Stomach (tissue), 9 donors: ENCODE measurements around the gene CDH1. TPM values are rescaled to one million over a fixed set of nuclear protein-coding genes. Genes with fewer than 3 reads are reported as not detected.

Source experiments
- DNase-seq, 2 donors: peaks; one replicate each; pipeline versions ENCODE4 v3.0.0 to v3.0.0-alpha.2; 2013 to 2019
- H3K27ac ChIP-seq, 5 donors: fragments of 200-600 bp in 4 of 5; sonication (generic) in 4 of 5; one replicate each; pipeline ENCODE4 v1.5.1; 2013 to 2019; ENCODE audit warnings: mild to moderate bottlenecking in 1 of 5, moderate library complexity in 1 of 5
- H3K27me3 ChIP-seq, 3 donors: fragments of 200-600 bp; sonication (generic); one replicate each; pipeline ENCODE4 v1.5.1; 2017 to 2019; ENCODE audit warnings: mixed run types in 1 of 3
- H3K36me3 ChIP-seq, 4 donors: fragments of 200-600 bp; sonication (generic); 1 replicate in 3 of 4; 2 replicates in 1 of 4; pipeline ENCODE4 v1.5.1; 2016 to 2019
- H3K4me1 ChIP-seq, 4 donors: fragments of 200-600 bp; sonication (generic); one replicate each; pipeline ENCODE4 v1.5.1; 2016 to 2019
- H3K4me3 ChIP-seq, 4 donors: fragments of 200-600 bp; sonication (generic) in 3 of 4; one replicate each; pipeline ENCODE4 v1.5.1; 2016 to 2019; ENCODE audit warnings: mild to moderate bottlenecking in 1 of 4
- H3K9me3 ChIP-seq, 4 donors: fragments of 200-600 bp; sonication (generic); one replicate each; pipeline ENCODE4 v1.5.1; 2016 to 2019
- CTCF ChIP-seq, 7 experiments: fragments of 450-650 bp in 4 of 7; fragments of 200-600 bp in 3 of 7; sonication (generic) in 3 of 7; IDR thresholded peaks; one replicate each; pipeline ENCODE4 v1.5.1; 2016 to 2019; ENCODE audit warnings: antibody characterized with exemption in 7 of 7, control low read depth in 2 of 7, mild to moderate bottlenecking in 1 of 7
- EP300 ChIP-seq: sonication (generic); formaldehyde crosslinking; IDR thresholded peaks from one replicate; pipeline ENCODE4 v1.6.1; 2017; ENCODE audit warnings: antibody characterized with exemption
- POLR2A ChIP-seq, 4 donors: fragments of 450-650 bp; IDR thresholded peaks; one replicate each; pipeline ENCODE4 v1.6.1; 2016; ENCODE audit warnings: antibody characterized with exemption in 4 of 4, control low read depth in 2 of 4, mild to moderate bottlenecking in 1 of 4, moderate library complexity in 1 of 4
- POLR2AphosphoS5 ChIP-seq, 3 donors: sonication (generic); formaldehyde crosslinking; IDR thresholded peaks; one replicate each; pipeline ENCODE4 v1.6.1; 2016; ENCODE audit warnings: antibody characterized with exemption in 3 of 3
- WGBS, 5 donors: extraction: QIAGEN DNeasy Blood & Tissue Kit in 3 of 5; methylation state at CpG; one replicate each; pipeline versions ENCODE4 v1.1.5 to v1.1.7; 2013 to 2018; 5-methylcytosine and 5-hydroxymethylcytosine counted together
- intact Hi-C: fragments of 100-400 bp; cut with DNase I; formaldehyde crosslinking; loops from one replicate; pipeline ENCODE4 v1.15.1; 2023; ENCODE audit warnings: low total_unique reads
- polyA plus RNA-seq, 3 donors: library from polyadenylated mRNA; stranded (reverse); fragments of 200-250 nt; gene quantifications; one replicate each; pipeline ENCODE4 v1.2.3, GENCODE V29; 2013
- total RNA-seq, 5 donors: library from RNA; depleted of rRNA; stranded (reverse); fragments of >200 nt; gene quantifications; one replicate each; pipeline versions ENCODE4 v1.1.0 to v1.2.3, GENCODE V29; 2014 to 2016
- donor health status: healthy with polysubstance abuse.
- donor health status: Bipolar disorder and iron deficiency.
- donor health status: healthy.

Gene CDH1
- total and polyA plus RNA-seq, 8 donors: 15.0 to 567 (median 132) TPM

GRCh38 chr16:68704232-68704867 is 32.7 kb upstream of the CDH1 start:
- H3K9me3 ChIP-seq: no peaks in the 10 kb centered on the region
- WGBS, 5 donors: 23 to 50% (median 32%) methylated on average over 8 to 15 of the region's 15 CpGs
- intact Hi-C loops: loop anchor here (10.0 kb wide), 1 partner anchor 100 kb away; no protein-coding TSS in a partner anchor
- H3K27me3 ChIP-seq: no peaks in the 10 kb centered on the region
- no peak overlapping the region for H3K27ac ChIP-seq
- H3K4me1 ChIP-seq: peaks cover 0 to 21% (median 12%) of the 10 kb centered on the region in 4 donors
- H3K36me3 ChIP-seq: no peaks in the 10 kb centered on the region
- DNase-seq: peak; percentile 92 to 94
- no peak overlapping the region for H3K4me3 ChIP-seq
- TF ChIP-seq POLR2A (IDR thresholded peaks at IDR 0.05) (no peak), CTCF (IDR thresholded peaks at IDR 0.05) (peak in 5 of 7 experiments; percentile 59 to 95 (median 78)), EP300 (no peak), POLR2AphosphoS5 (IDR thresholded peaks at IDR 0.05) (peak in 1 of 3 donors; percentile 83)

- H3K4me3 ChIP-seq: no peak overlapping the region
- H3K9me3 ChIP-seq: no peaks in the 10 kb centered on the region
- peak; percentile 86 to 93 for DNase-seq
- intact Hi-C loops: loop anchor here (10.0 kb wide), 1 partner anchor 97 kb away; no protein-coding TSS in a partner anchor
- 35 to 64% (median 41%) methylated on average over 10 to 27 of the region's 27 CpGs for WGBS, 5 donors
- peaks cover 0 to 28% (median 16%) of the 10 kb centered on the region in 4 donors for H3K4me1 ChIP-seq
- H3K27ac ChIP-seq: peak overlapping the region; percentile 26 to 64 (median 46)
- H3K27me3 ChIP-seq: peaks cover 0 to 18% (median 0%) of the 10 kb centered on the region in 3 donors
- no peaks in the 10 kb centered on the region for H3K36me3 ChIP-seq
- peak in 3 of 7 experiments; percentile 10 to 23 (median 12) for TF ChIP-seq CTCF (IDR thresholded peaks at IDR 0.05)
- peak in 1 of 3 donors; percentile 52 for TF ChIP-seq POLR2AphosphoS5 (IDR thresholded peaks at IDR 0.05)
- no peak for TF ChIP-seq EP300
- TF ChIP-seq POLR2A (IDR thresholded peaks at IDR 0.05): no peak
Measured at GRCh38 chr16:68707340-68708152, 29.5 kb upstream of the CDH1 start.

- H3K27ac ChIP-seq: no peak overlapping the region
- no peaks in the 10 kb centered on the region for H3K36me3 ChIP-seq
- no peak for DNase-seq
- TF ChIP-seq POLR2A (IDR thresholded peaks at IDR 0.05) (no peak), POLR2AphosphoS5 (IDR thresholded peaks at IDR 0.05) (no peak), CTCF (IDR thresholded peaks at IDR 0.05) (no peak), EP300 (no peak)
- intact Hi-C loops: no loop called here
- H3K9me3 ChIP-seq: no peaks in the 10 kb centered on the region
- peaks cover 0 to 21% (median 13%) of the 10 kb centered on the region in 4 donors for H3K4me1 ChIP-seq
- no peak overlapping the region for H3K4me3 ChIP-seq
- peaks cover 0 to 18% (median 0%) of the 10 kb centered on the region in 3 donors for H3K27me3 ChIP-seq
- 79 to 95% (median 94%) methylated on average over 5 of the region's 5 CpGs for WGBS, 5 donors
Measured at GRCh38 chr16:68710211-68710610, 26.9 kb upstream of the CDH1 start.

- 46 to 63% (median 55%) methylated on average over 14 of the region's 14 CpGs for WGBS, 5 donors
- H3K36me3 ChIP-seq: no peaks in the 10 kb centered on the region
Measured at GRCh38 chr16:68711421-68712139, 25.5 kb upstream of the CDH1 start.

More at GRCh38 chr16:68711421-68712139, 25.5 kb upstream of the CDH1 start:
- Histone ChIP-seq H3K27me3 (peaks cover 0 to 18% (median 0%) of the 10 kb centered on the region in 3 donors), H3K27ac (no peak overlapping the region), H3K4me3 (no peak overlapping the region), H3K4me1 (peaks cover 0 to 21% (median 13%) of the 10 kb centered on the region in 4 donors), H3K9me3 (no peaks in the 10 kb centered on the region)
- DNase-seq: peak in 1 of 2 donors; percentile 28
- intact Hi-C loops: no loop called here
- TF ChIP-seq POLR2AphosphoS5 (IDR thresholded peaks at IDR 0.05) (no peak), EP300 (no peak), CTCF (IDR thresholded peaks at IDR 0.05) (no peak), POLR2A (IDR thresholded peaks at IDR 0.05) (no peak)
